HG02763 (cell line): ENCODE results near the gene OGDHL.
"Not testable (repeated sequence)": the region's sequence is repeated elsewhere in the genome, so short reads cannot be mapped to it uniquely, and the experiment has no call there.

ENCODE experiments used
- ATAC-seq: cut with Tn5 transposase; IDR thresholded peaks from one replicate; pipeline ENCODE4 v1.9.1; 2021; ENCODE audit warnings: mild to moderate bottlenecking, moderate library complexity; ENCODE audit not compliant: unreplicated experiment

Gene OGDHL

GRCh38 chr10:49740346-49741107 lies 21.6 kb downstream of the OGDHL start:
- no peak for ATAC-seq

GRCh38 chr10:49739426-49739825 lies 22.7 kb downstream of the OGDHL start:
- no peak for ATAC-seq

DNA sequence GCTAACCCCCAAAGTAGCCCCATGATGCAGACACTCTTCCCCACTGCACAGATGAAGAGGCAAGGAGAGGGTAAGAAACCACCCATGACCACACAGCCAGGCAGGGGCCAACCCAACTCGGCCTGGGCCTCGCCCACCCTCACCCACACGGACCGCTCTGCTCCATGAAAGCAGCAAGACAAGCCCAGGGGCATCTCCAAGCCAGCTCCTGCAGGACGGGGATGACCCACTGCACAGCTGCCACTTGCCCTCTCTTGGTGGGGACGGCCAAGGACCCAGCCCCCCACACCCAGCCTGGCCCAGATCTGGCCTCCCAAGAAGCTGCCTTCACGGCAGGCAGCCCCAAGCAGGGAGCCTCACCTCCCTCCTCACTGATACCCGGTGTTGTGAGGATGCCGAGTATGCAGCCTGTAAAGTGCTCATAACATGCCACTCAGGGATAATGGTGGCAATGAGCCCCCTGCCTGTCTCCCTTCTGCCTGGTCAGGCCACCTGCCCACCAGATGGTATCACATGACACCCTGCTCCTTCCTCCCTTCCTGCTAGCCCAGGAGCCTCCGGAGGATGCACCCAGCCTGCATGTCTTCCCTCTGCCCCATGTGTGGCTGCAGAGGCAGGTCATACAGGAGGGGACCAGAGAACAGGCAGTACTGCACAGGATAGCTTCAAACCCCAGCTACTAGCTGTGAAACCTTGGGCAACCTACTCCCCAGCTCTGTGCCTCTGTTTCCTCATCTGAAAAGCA lies 23.3 kb downstream of the OGDHL start:
- no peak for ATAC-seq

GRCh38 chr10:49737474-49738201 lies 24.5 kb downstream of the OGDHL start:
- ATAC-seq, result no peak

- ATAC-seq, result no peak
Measured at GRCh38 chr10:49736564-49737113, 25.5 kb downstream of the OGDHL start.

DNA sequence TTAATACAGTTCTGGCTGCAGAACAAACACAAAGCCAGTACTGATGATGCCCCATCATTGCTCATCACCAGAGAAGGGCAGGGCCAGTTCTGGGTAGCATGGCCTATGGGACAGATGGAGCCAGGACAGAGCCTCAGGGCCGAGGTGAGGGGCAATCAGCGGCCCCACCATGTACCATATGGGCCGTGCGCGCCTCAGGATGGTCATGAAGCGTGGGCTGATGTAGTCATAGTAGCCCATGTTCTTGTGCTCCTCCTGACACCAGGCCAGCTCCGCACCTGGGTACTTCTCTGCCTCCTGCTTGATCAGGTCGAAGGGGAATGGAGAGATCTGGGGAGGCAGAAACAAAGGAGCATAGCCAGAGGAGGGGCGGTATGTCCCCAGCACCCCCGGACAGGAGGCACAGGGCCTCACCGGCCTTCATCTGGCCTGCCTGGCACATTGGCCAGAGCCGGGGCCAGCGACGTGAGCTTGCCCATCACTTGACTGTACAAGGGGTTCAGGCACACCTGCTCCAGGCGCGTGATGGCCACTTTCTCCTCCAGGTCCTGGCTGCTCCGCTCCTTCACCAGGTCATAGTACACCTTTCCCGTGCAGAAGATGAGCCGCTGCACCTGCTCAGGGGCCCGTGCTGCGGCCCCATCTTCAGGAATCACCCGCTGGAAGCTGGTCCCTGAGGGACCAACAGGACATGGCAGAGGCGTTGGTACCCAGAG lies 26.1 kb downstream of the OGDHL start:
- no peak for ATAC-seq

DNA sequence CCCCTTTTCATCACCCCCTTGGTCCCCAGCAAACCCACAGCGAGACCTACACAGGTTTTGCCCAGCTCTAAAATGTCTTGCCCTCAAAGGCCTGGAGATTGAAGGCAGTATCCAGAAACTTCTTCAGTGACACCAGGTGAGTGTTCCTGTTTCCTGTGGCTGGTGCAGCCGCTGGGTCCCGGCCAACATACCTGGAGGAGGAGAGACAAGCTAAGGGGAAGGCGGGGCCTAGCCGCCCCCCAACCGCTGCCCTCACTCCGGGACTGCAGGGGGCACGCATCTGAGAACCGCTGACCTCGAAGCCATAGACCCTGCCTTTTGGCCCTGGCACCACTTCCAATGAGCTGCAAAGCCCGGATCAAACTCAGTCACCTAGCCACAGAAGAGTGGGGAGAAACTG lies 27.0 kb downstream of the OGDHL start:
- ATAC-seq, result no peak

DNA sequence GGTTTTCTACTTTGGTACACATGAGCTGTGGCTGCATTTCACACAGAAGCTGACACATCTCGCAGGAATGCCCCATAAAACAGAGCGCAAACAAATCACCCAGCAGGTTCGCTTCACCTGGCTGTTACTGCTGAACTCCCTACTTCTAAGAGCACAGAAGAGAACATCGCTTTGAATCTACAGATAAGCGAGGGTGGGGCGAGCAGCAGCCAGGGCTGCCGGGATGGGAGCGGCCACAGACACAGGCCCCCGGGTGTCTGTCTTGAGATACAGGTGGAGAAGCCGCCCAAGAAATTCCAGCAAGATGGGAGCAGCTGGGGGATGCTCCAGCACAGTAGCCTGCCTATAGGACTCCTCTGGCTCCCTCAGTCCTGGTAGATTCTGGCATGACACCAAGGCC lies 27.4 kb downstream of the OGDHL start:
- ATAC-seq, result no peak

GRCh38 chr10:49733866-49734265 lies 28.3 kb downstream of the OGDHL start:
- ATAC-seq, result no peak

- no peak for ATAC-seq
Measured at GRCh38 chr10:49726593-49726992, 35.5 kb downstream of the OGDHL start.

- ATAC-seq, result not testable (repeated sequence)
Measured at GRCh38 chr10:49715157-49715556, 47.0 kb downstream of the OGDHL start.

DNA sequence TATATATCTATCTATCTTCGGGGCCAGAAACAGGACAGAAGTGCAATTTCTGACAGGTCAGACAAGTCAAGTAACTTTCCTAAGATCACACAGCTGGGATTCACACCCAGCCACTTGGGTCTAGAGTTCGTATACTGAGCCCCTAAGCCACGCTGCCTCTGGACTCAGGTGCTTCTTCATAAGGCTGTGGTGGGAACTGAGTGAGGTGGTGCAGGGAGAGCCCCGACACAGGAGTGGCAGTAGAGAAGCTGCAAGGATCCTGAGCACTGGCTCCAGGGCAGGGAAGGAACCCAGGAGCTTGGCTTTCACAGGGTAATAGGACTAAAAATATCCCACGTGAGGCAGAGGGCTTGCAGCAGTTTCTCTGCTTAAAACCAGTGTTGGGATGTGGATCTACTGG lies 48.9 kb downstream of the OGDHL start:
- ATAC-seq, result no peak

DNA sequence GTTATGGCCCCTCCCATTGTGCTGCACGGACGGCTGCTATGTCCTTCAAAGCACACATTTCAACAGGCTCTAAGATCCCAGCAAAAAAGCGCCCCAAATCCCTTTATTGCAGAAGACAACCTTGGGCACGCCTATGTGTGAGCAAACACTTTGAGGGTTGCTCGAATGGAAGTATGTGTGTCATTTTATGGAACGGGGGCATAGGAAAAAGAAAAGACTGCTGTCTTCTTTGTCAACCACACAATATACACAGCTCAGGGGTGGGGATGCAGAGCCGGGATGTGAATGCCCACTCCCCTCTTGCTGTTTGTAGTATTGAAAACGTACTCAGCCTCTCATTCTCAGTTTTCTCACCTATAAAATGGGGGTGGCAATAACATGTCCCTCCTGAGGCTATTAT lies 50.6 kb downstream of the OGDHL start:
- no peak for ATAC-seq

DNA sequence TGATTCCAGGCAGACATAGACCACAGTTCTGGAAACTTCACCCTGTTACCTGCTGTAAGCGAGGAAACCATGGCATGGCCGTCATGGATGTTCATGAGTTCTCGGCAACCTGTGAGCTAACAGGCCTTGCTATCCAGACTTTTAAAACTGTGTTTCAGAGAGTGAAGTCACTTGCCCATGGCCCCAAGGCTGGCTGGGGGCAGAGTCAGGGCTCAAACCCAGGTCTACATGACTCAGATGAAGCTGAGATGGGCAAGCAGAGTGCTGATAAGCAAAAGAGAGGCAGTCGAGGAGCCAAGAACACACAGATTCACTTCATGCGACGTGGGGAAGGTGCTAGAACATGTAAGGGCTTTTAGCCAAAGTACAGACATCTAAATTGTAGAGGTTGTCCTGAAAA lies 51.2 kb downstream of the OGDHL start:
- ATAC-seq, result no peak

DNA sequence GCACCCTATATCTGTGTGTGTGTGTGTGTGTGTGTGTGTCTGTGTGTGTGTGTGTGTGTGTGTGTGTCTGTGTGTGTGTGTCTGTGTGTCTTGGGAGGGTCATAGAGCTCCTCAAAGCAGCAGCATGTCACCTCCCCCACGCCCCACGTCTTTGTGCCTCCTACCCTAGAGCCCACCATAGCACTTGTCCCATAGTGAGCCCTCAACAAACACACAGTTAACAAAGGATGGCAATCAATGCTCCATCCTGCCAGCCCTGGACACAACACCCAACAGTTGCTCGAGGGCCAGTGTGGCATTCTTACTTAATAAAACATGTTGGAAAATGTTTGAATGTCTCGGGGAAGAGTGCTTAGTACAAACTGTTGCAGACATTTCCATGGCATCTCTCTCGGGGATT lies 52.2 kb downstream of the OGDHL start:
- ATAC-seq, result no peak

DNA sequence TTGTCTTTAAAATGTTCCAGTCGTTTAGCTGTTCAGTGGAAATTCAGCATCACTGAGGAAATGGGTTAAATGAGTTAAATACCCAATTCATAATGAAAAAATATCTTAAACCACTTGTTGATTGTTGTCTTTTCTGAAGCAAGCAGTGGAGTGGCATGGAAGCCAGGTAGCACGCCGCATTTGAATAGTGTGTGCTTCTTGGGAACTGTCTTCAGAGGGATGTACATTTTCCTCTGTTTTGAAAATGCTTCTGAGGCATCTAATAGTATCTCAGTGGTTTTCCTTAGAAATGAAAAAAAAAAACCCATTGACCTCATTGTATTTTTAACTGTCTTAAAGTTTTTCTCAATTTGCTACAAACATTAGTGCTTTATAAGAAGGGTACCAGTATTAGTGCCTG lies 54.5 kb downstream of the OGDHL start:
- no peak for ATAC-seq

- ATAC-seq, result no peak
Measured at GRCh38 chr10:49700997-49701396, 61.1 kb downstream of the OGDHL start.

DNA sequence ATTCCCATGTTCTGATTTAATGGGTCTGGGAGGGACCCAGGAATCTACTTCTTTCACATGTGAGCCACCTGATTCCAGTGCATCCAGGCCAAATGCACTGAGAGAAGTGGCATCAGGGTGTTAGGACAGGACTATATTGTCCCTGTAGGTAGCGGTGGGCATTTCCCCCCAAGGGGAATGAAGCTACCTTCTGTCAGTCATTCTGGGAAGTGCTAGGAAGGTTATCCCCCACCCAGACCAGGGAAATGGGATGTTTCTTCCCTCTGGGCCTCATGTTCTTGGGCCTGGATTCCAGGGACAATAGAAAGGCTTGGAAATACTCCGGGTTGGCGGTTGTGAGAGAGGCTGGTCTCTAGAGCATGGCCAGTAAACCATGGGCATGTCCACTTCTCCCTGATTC lies 61.9 kb downstream of the OGDHL start:
- no peak for ATAC-seq

DNA sequence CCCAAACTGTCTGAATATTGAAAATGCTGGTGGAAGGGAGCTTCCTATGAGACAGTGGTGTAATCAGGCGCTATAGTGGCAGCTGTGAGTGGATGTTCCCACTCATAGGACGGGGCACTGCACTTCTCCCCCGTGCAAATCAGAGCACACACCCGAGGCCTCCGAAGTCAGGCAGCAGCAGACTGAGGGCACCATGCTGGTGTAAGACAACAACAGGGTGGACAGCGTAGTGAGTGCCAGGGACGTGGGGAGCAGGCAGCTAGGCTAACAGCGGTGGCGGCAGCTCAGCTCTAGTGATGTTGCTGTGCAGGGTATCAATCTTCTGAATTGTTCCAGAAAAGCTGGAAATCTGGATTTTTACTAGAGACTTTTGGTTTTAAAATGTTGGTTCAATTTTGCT lies 63.4 kb downstream of the OGDHL start:
- ATAC-seq, result no peak

DNA sequence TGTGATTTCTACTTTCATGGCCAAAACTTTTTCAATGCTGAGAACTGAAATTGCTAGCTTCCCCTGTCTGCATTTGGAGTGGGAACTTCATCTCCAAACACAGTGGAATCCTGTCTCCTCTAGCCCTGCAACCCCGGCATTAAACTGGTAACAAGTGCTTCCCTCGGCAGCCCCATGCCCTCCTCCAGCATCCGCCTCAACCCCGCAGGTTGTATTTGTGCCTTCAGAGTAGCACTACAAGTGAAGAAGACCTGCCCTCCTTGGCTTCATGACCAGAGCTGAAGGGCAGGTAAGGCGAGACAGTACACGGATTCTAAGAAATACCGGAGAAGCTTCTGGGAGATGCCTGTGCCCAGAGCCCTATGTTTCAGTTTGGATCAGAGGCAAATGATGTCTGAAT lies 65.8 kb downstream of the OGDHL start:
- no peak for ATAC-seq

DNA sequence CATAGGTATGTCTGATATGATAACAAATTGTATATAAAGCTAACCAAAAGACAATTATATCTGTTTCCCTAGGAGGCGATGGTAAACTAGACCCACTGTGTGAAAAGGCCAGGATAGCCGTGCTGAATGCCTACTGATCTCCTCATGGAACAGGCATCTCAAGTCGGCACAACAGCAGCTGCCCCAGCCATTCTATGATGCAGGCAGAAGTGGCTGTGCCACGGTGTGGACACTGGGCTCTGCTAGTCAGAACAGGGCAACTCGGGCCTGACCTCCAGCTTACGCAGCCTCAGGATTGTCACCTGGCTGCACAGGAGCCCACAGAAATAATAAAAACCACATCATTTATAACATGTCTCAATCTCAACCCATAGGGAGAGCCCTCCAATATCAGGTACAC lies 67.7 kb downstream of the OGDHL start:
- ATAC-seq, result no peak
